ENCODE results near the gene NBAS. TPM values are rescaled to one million over a fixed set of nuclear protein-coding genes. Genes with fewer than 3 reads are reported as not detected.

The NBAS gene
- total and polyA plus RNA-seq, 2 of the 4 experiments (the other 2 are of a cell fraction), result 22.3 to 105 TPM

- no peak overlapping the region for H4K8ac ChIP-seq (ENCODE audit: low read depth in 2 of 2, low read length in 2 of 2)
- no peak overlapping the region for H3K18ac ChIP-seq (ENCODE audit: low read depth, low read length)
- H2BK20ac ChIP-seq (ENCODE audit: low read depth, low read length), result no peak overlapping the region
- H3K4me2 ChIP-seq (ENCODE audit: low read depth, low read length), result no peak overlapping the region
- ATAC-seq (ENCODE audit: low read depth) (no peak), DNase-seq (no peak)
- BruUV-seq (replicated peaks), result no TSS peak
- H3K4me3 ChIP-seq (ENCODE audit: insufficient read depth, low read depth, low read length), result no peak overlapping the region
- H3K27ac ChIP-seq (ENCODE audit: insufficient read depth, low read length), result no peak overlapping the region
- no peak overlapping the region for H3K56ac ChIP-seq (ENCODE audit: extremely low read depth, insufficient read depth, low read length)
- H2BK15ac ChIP-seq (ENCODE audit: low read depth, low read length), result no peak overlapping the region
- H2AK5ac ChIP-seq (ENCODE audit: low read depth, low read length), result no peak overlapping the region
- no peak overlapping the region for H2BK120ac ChIP-seq (ENCODE audit: low read depth, low read length)
- H2AFZ ChIP-seq (replicated peaks; ENCODE audit: low read length, poor library complexity), result no peak overlapping the region
- no peak overlapping the region for H4K91ac ChIP-seq (ENCODE audit: insufficient read depth, low read depth, low read length)
- intact Hi-C loops (cut with micrococcal nuclease), result no loop called here
- H3K4ac ChIP-seq (ENCODE audit: low read depth, low read length), result no peak overlapping the region
- H3K9ac ChIP-seq (ENCODE audit: low read depth, low read length), result no peak overlapping the region
- H3K36me3 ChIP-seq (ENCODE audit: control insufficient read depth, insufficient read depth, low read length), result peaks cover 2% of the 10 kb centered on the region; the same call in 1 of the 2 replicates
- H4K20me1 ChIP-seq (ENCODE audit: insufficient read depth, low read length), result no peaks in the 10 kb centered on the region
- dilution Hi-C loops (cut with HindIII; ENCODE audit: low sequenced_read_pairs, unreplicated experiment), result no loop called here
- H4K5ac ChIP-seq (ENCODE audit: low read depth, low read length), result no peak overlapping the region
- no peak overlapping the region for H2BK5ac ChIP-seq (ENCODE audit: low read depth, low read length, poor library complexity, severe bottlenecking)
- no peak overlapping the region for H3K14ac ChIP-seq (replicated peaks; ENCODE audit: low read depth, low read length)
- no CpG with 5 or more reads among the region's 4 CpGs for WGBS, 2 experiments (ENCODE audit: extremely low coverage in 2 of 2, insufficient read length in 1 of 2)
- H3K23ac ChIP-seq (ENCODE audit: low read depth, low read length), result no peak overlapping the region
- CTCF ChIA-PET, result no interaction called here
- POLR2A ChIA-PET (ENCODE audit: unreplicated experiment), result no interaction called here
- H2AK9ac ChIP-seq (replicated peaks; ENCODE audit: low read depth, low read length, poor library complexity), result no peak overlapping the region
- no peak for TF ChIP-seq MAFK (IDR thresholded peaks at IDR 0.05; ENCODE audit: low read depth, low read length)
- TF ChIP-seq BHLHE40 (IDR thresholded peaks at IDR 0.05; ENCODE audit: low read depth, low read length), result no peak
- TF ChIP-seq ELK1 (IDR thresholded peaks at IDR 0.05; ENCODE audit: borderline replicate concordance, low read depth, low read length), result no peak
- no peak for TF ChIP-seq CTCF (conservative IDR thresholded peaks at IDR 0.05; ENCODE audit: low read depth, low read length)
- TF ChIP-seq MXI1 (IDR thresholded peaks at IDR 0.05; ENCODE audit: borderline replicate concordance, low read depth, low read length), result no peak
- TF ChIP-seq NFE2L2 (IDR thresholded peaks at IDR 0.05; ENCODE audit: low read depth, low read length), result no peak
- no peak for TF ChIP-seq RAD21 (IDR thresholded peaks at IDR 0.05; ENCODE audit: low read length)
- TF ChIP-seq CEBPB (IDR thresholded peaks at IDR 0.05; ENCODE audit: low read depth, low read length), result no peak
- no peak for TF ChIP-seq CHD1 (IDR thresholded peaks at IDR 0.05; ENCODE audit: low read depth, low read length)
- no peak for TF ChIP-seq FOS (IDR thresholded peaks at IDR 0.05; ENCODE audit: low read depth, low read length)
- no peak for TF ChIP-seq SMC3 (IDR thresholded peaks at IDR 0.05; ENCODE audit: low read depth, low read length)
- no peak for TF ChIP-seq USF2 (IDR thresholded peaks at IDR 0.05; ENCODE audit: low read depth, low read length)
- no peak for TF ChIP-seq MAZ (IDR thresholded peaks at IDR 0.05; ENCODE audit: borderline replicate concordance, low read depth, low read length)
- no peak for TF ChIP-seq POLR2A (IDR thresholded peaks at IDR 0.05; ENCODE audit: low read depth, low read length)
- TF ChIP-seq RCOR1 (IDR thresholded peaks at IDR 0.05; ENCODE audit: insufficient replicate concordance, low read length), result no peak
- no peak for TF ChIP-seq RFX5 (IDR thresholded peaks at IDR 0.05; ENCODE audit: low read depth, low read length)
- no peaks in the 10 kb centered on the region; the same call in 1 of the 2 replicates for H3K9me3 ChIP-seq (ENCODE audit: control insufficient read depth, insufficient read depth, low read length)
- no peaks in the 10 kb centered on the region for H3K9me1 ChIP-seq (ENCODE audit: insufficient read depth, low read length)
- H3K27me3 ChIP-seq (ENCODE audit: control insufficient read depth, insufficient read depth, low read length), result no peaks in the 10 kb centered on the region
- no peaks in the 10 kb centered on the region for H3K4me1 ChIP-seq (ENCODE audit: control insufficient read depth, insufficient read depth, low read length)
- in situ Hi-C loops (cut with MboI; ENCODE audit: low sequenced_read_pairs), result no loop called here
- H3K79me1 ChIP-seq (ENCODE audit: low read depth in 1 of 2, low read length in 2 of 2), result peaks cover 0 to 8% of the 10 kb centered on the region in 2 experiments; a peak in 1 of 4 replicates
Measured at GRCh38 chr2:15446961-15447360, 114.2 kb downstream of the NBAS start.

Measured in IMR-90 (cell line).